HepG2 (cell line): ENCODE data around the gene PLXNA3. TPM values are rescaled to one million over a fixed set of nuclear protein-coding genes. Genes with fewer than 3 reads are reported as not detected.

Experiments used
- AGO1 ChIP-seq: fragments of 200-400 bp; formaldehyde crosslinking; IDR thresholded peaks from 2 replicates; pipeline ENCODE4 v1.6.1; 2017; ENCODE audit warnings: mild to moderate bottlenecking, low read depth, low read length, moderate library complexity; ENCODE audit not compliant: poor library complexity, severe bottlenecking
- ARID3A ChIP-seq: IDR thresholded peaks from 2 replicates; pipeline ENCODE4 v1.6.1; 2012; ENCODE audit warnings: low read depth, low read length, improper control_type of control experiment
- ARID4A ChIP-seq: sonication (generic); formaldehyde crosslinking; IDR thresholded peaks from 2 replicates; pipeline ENCODE4 v1.5.0; 2020; ENCODE audit warnings: mild to moderate bottlenecking, missing genetic modification reagents, borderline replicate concordance
- CENPX ChIP-seq: sonication (generic); formaldehyde crosslinking; IDR thresholded peaks from 2 replicates; pipeline ENCODE4 v1.9.0; 2021; ENCODE audit warnings: mild to moderate bottlenecking, missing genetic modification reagents, moderate library complexity
- EHMT2 ChIP-seq: fragments of 200-600 bp; sonication (generic); IDR thresholded peaks from 2 replicates; pipeline ENCODE4 v1.7.0; 2017; ENCODE audit warnings: antibody characterized with exemption, low read depth, low read length, borderline replicate concordance
- FOXK2 ChIP-seq: fragments of 450-650 bp; IDR thresholded peaks from 2 replicates; pipeline ENCODE4 v1.6.1; 2016
- HHEX ChIP-seq: IDR thresholded peaks from 2 replicates; pipeline ENCODE4 v1.6.1; 2016; ENCODE audit warnings: control low read depth
- MAX ChIP-seq: IDR thresholded peaks from 2 replicates; pipeline ENCODE4 v1.6.1; 2012; ENCODE audit warnings: inconsistent platforms
- NR0B2 ChIP-seq: sonication (generic); formaldehyde crosslinking; IDR thresholded peaks from 2 replicates; pipeline ENCODE4 v1.4.0; 2020; ENCODE audit warnings: mild to moderate bottlenecking, missing genetic modification reagents
- RAD51 ChIP-seq: fragments of 450-650 bp; IDR thresholded peaks from 2 replicates; pipeline ENCODE4 v1.6.1; 2016; ENCODE audit warnings: borderline replicate concordance
- SCMH1 ChIP-seq: sonication (generic); formaldehyde crosslinking; IDR thresholded peaks from 2 replicates; pipeline ENCODE4 v1.9.0; 2021; ENCODE audit warnings: missing genetic modification reagents, mild to moderate bottlenecking, borderline replicate concordance
- SMC3 ChIP-seq: IDR thresholded peaks from 2 replicates; pipeline ENCODE4 v1.6.1; 2011; ENCODE audit warnings: low read length, improper control_type of control experiment
- TEAD2 ChIP-seq: sonication (generic); formaldehyde crosslinking; IDR thresholded peaks from 2 replicates; pipeline ENCODE4 v1.9.0; 2021; ENCODE audit warnings: missing genetic modification reagents
- TRIM22 ChIP-seq: fragments of 450-650 bp; IDR thresholded peaks from 2 replicates; pipeline ENCODE4 v1.6.1; 2017
- ZFP36L2 ChIP-seq: sonication (generic); formaldehyde crosslinking; IDR thresholded peaks from 2 replicates; pipeline ENCODE4 v1.4.0; 2020; ENCODE audit warnings: missing genetic modification reagents
- ZNF225 ChIP-seq: sonication (generic); formaldehyde crosslinking; IDR thresholded peaks from 2 replicates; pipeline ENCODE4 v1.4.0; 2020; ENCODE audit warnings: mild to moderate bottlenecking, missing genetic modification reagents
- ZNF431 ChIP-seq: sonication (generic); formaldehyde crosslinking; IDR thresholded peaks from 2 replicates; pipeline ENCODE4 v1.9.0; 2022; ENCODE audit warnings: missing genetic modification reagents, low read depth, mild to moderate bottlenecking, borderline replicate concordance
- ZNF484 ChIP-seq: sonication (generic); formaldehyde crosslinking; IDR thresholded peaks from 2 replicates; pipeline ENCODE4 v1.5.1; 2020; ENCODE audit warnings: mild to moderate bottlenecking, low read depth, missing genetic modification reagents, borderline replicate concordance
- ZNF598 ChIP-seq: sonication (generic); formaldehyde crosslinking; IDR thresholded peaks from 2 replicates; pipeline ENCODE4 v1.5.1; 2020; ENCODE audit warnings: mild to moderate bottlenecking, missing genetic modification reagents, borderline replicate concordance
- polyA plus RNA-seq, 8 experiments: library from polyadenylated mRNA; depleted of rRNA in 3 of 8; stranded (reverse) in 7 of 8; unstranded in 1 of 8; fragments of >200 nt; fragmentation: Illumina TruSeq in 4 of 8; extraction: Trizol in 4 of 8; gene quantifications; 2 replicates each; pipeline versions ENCODE4 v1.2.1 to v1.2.3, GENCODE V29; 2011 to 2016; ENCODE audit warnings: low read depth in 4 of 8, missing spikeins in 1 of 8, mixed read lengths in 1 of 8; ENCODE audit not compliant: insufficient read depth in 1 of 8
- total RNA-seq, 5 experiments: library from RNA; depleted of rRNA; stranded (reverse); fragments of >200 nt; fragmentation: Illumina TruSeq; extraction: Trizol; gene quantifications; 2 replicates each; pipeline ENCODE4 v1.2.3, GENCODE V29; 2016; ENCODE audit warnings: low read depth in 1 of 5

The PLXNA3 gene
- total and polyA plus RNA-seq, 2 of the 13 experiments (the other 11 are each of a cell fraction or from before 2014, with no cell fraction given): 5.8 to 20.6 TPM

- no peak for TF ChIP-seq FOXK2
- no peak for TF ChIP-seq HHEX
- no peak for TF ChIP-seq ZNF225
- TF ChIP-seq ZNF598 (CRISPR knock-in tag): no peak
- peak; percentile 92 for TF ChIP-seq ARID4A
- TF ChIP-seq EHMT2: no peak
- TF ChIP-seq SCMH1 (CRISPR knock-in tag): no peak
- TF ChIP-seq MAX: peak; percentile 65
- TF ChIP-seq ZFP36L2 (CRISPR knock-in tag): no peak
- peak; percentile 72; the same call in 1 of the 2 replicates for TF ChIP-seq ZNF431
- no peak for TF ChIP-seq CENPX
- no peak for TF ChIP-seq ZNF484 (CRISPR knock-in tag)
- TF ChIP-seq ARID3A: no peak
- TF ChIP-seq SMC3: no peak
- no peak for TF ChIP-seq AGO1
- TF ChIP-seq NR0B2: no peak
- TF ChIP-seq RAD51: no peak
- TF ChIP-seq TRIM22: no peak
- TF ChIP-seq TEAD2: no peak
Observed at GRCh38 chrX:154428176-154429171, 29.6 kb upstream of the PLXNA3 start, which contains the start of gene ATP6AP1 (continued).
